K562 (cell line): ENCODE results near the gene CFAP410. TPM values are rescaled to one million over a fixed set of nuclear protein-coding genes. Genes with fewer than 3 reads are reported as not detected.

Source experiments
- BRF2 ChIP-seq: IDR thresholded peaks from 3 replicates; pipeline ENCODE4 v1.6.1; 2011; ENCODE audit warnings: borderline replicate concordance, mild to moderate bottlenecking; ENCODE audit not compliant: insufficient read length, insufficient read depth
- CEBPG ChIP-seq, 3 experiments: fragments of 200-800 bp in 1 of 3; sonication (Bioruptor generic) in 1 of 3; sonication (generic) in 1 of 3; formaldehyde crosslinking in 1 of 3; IDR thresholded peaks in 2 of 3; conservative IDR thresholded peaks in 1 of 3; 2 replicates each; pipeline versions ENCODE4 v1.6.1 to v1.8.0; 2016 to 2022; ENCODE audit warnings: missing compliant biosample characterization in 2 of 3, missing genetic modification characterization in 2 of 3, mild to moderate bottlenecking in 1 of 3, missing genetic modification reagents in 1 of 3
- FOXO4 ChIP-seq: fragments of 450-650 bp; formaldehyde crosslinking; IDR thresholded peaks from 2 replicates; pipeline ENCODE4 v1.4.0; 2020; ENCODE audit warnings: mild to moderate bottlenecking, moderate library complexity
- HSF4 ChIP-seq: fragments of 250-450 bp; sonication (Bioruptor Pico); IDR thresholded peaks from 2 replicates; pipeline ENCODE4 v2.1.2; 2022; ENCODE audit warnings: mild to moderate bottlenecking, moderate library complexity, borderline replicate concordance
- NFRKB ChIP-seq: fragments of 450-650 bp; IDR thresholded peaks from 2 replicates; pipeline ENCODE4 v1.6.1; 2016; ENCODE audit warnings: low read depth
- PURB ChIP-seq: sonication (generic); formaldehyde crosslinking; IDR thresholded peaks from 2 replicates; pipeline ENCODE4 v1.9.0; 2021; ENCODE audit warnings: low read depth, mild to moderate bottlenecking, missing genetic modification reagents
- RB1 ChIP-seq: fragments of 450-650 bp; IDR thresholded peaks from 2 replicates; pipeline ENCODE4 v1.6.1; 2017; ENCODE audit warnings: low read depth, mild to moderate bottlenecking
- SIN3A ChIP-seq, 2 experiments: fragments of 150-350 bp in 1 of 2; IDR thresholded peaks; 2 replicates each; pipeline ENCODE4 v1.6.1; 2011 to 2016; ENCODE audit warnings: borderline replicate concordance in 2 of 2, low read depth in 2 of 2, low read length in 2 of 2, mild to moderate bottlenecking in 2 of 2, moderate library complexity in 2 of 2; ENCODE audit not compliant: control insufficient read depth in 1 of 2
- TGIF2 ChIP-seq: sonication (generic); formaldehyde crosslinking; IDR thresholded peaks from 2 replicates; pipeline ENCODE4 v1.8.1; 2022; ENCODE audit warnings: mild to moderate bottlenecking, missing genetic modification reagents, moderate library complexity
- ZNF41 ChIP-seq: fragments of 250-450 bp; sonication (Bioruptor Pico); conservative IDR thresholded peaks from 2 replicates; pipeline ENCODE4 v1.4.0; 2020; ENCODE audit warnings: mild to moderate bottlenecking
- polyA plus RNA-seq, 8 experiments: library from polyadenylated mRNA; depleted of rRNA in 4 of 8; stranded (reverse) in 5 of 8; unstranded in 3 of 8; fragments of >200 nt; fragmentation: Nextera tagmentation in 2 of 8; fragmentation: Illumina TruSeq in 1 of 8; extraction: Ambion mirVana in 2 of 8; extraction: Trizol in 1 of 8; gene quantifications; 2 replicates each; pipeline versions ENCODE4 v1.2.1 to v1.2.3, GENCODE V29; 2011 to 2014; ENCODE audit warnings: inconsistent platforms in 1 of 8, missing spikeins in 1 of 8
- total RNA-seq, 7 experiments: library from RNA; depleted of rRNA in 6 of 7; stranded (reverse); fragments of >200 nt in 6 of 7; fragmentation: Illumina TruSeq in 2 of 7; extraction: Trizol in 2 of 7; gene quantifications; 2 replicates each; pipeline versions ENCODE4 v1.2.1 to v1.2.3, GENCODE V29; 2011 to 2021; ENCODE audit warnings: low replicate concordance in 1 of 7
- TF ChIP-seq, protein P1 (sequence below): fragments of 200-600 bp; sonication (generic); IDR thresholded peaks from one replicate; pipeline ENCODE4 v1.6.1; 2012; ENCODE audit warnings: mild to moderate bottlenecking, low read depth, low read length, inconsistent platforms

Gene CFAP410
- total and polyA plus RNA-seq, 9 of the 15 experiments (the other 6 are each of a cell fraction or from before 2014, with no cell fraction given): 0.07 to 17.3 (median 2.3) TPM

DNA sequence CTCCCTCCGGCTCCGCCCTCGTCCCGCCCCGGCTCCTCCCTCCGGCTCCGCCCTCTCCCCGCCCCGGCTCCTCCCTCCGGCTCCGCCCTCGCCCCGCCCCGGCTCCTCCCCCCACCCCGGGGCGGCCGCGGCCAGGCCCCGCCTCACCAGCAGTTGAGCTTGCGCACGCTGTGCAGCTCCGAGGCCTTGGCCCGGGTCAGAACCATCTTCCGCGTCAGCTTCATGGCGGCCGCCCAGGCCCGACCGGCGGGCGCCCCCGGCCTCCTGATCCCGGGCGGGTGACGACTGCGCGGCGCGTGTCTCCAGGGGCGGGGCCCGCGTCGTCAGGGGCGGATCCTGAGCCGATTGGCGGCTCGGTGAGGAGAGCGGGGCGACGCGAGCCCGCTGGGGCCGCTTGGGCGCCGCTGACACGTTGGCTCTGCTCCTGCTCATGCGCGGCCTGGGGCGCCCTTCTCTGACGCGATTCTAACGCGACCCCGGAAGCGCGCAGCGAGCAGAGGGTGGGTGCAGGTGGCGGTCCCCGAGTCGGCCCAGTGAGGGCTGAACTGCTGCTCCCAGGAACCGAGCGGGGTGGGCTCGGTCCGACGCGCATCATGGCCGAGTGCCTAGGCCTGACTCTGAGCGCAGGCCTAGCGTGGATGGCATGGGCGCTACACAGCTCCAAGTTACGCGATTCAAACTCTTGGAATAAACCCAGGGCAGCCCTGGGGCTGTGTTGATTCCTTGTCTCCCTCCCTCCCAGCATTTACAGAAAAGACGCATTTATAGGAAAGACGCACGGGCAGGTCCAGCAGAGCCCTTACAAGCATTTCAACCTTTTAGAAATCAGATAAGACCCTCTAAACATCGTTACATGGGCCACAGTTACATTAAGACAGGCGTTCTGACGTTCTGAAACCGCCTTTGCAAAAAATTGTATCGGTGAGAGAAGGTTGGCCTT is at the start of gene CFAP410 (continued):
- TF ChIP-seq BRF2 (no peak), NFRKB (peak; percentile 84), FOXO4 (CRISPR knock-in tag) (peak; percentile 59; the same call in 1 of the 2 replicates), SIN3A (IDR thresholded peaks at IDR 0.05; ENCODE audit: borderline replicate concordance in 2 of 2, control insufficient read depth in 1 of 2, low read depth in 2 of 2, low read length in 2 of 2) (peak; percentile 98 to 99), ZNF41 (no peak), CEBPG (CRISPR knock-in tag; IDR thresholded peaks at IDR 0.05) (0 out of 2 replicates have a peak, but pooled peaks have one; percentile 24), CEBPG (tag; conservative IDR thresholded peaks at IDR 0.05 in 1 of 2, IDR thresholded peaks at IDR 0.05 in 1 of 2) (no peak), RB1 (peak; percentile 94), PURB (CRISPR knock-in tag) (no peak), HSF4 (CRISPR knock-in tag) (no peak), TGIF2 (CRISPR knock-in tag) (no peak; the same call in 1 of the 2 replicates)
- TF ChIP-seq, protein P1, sequence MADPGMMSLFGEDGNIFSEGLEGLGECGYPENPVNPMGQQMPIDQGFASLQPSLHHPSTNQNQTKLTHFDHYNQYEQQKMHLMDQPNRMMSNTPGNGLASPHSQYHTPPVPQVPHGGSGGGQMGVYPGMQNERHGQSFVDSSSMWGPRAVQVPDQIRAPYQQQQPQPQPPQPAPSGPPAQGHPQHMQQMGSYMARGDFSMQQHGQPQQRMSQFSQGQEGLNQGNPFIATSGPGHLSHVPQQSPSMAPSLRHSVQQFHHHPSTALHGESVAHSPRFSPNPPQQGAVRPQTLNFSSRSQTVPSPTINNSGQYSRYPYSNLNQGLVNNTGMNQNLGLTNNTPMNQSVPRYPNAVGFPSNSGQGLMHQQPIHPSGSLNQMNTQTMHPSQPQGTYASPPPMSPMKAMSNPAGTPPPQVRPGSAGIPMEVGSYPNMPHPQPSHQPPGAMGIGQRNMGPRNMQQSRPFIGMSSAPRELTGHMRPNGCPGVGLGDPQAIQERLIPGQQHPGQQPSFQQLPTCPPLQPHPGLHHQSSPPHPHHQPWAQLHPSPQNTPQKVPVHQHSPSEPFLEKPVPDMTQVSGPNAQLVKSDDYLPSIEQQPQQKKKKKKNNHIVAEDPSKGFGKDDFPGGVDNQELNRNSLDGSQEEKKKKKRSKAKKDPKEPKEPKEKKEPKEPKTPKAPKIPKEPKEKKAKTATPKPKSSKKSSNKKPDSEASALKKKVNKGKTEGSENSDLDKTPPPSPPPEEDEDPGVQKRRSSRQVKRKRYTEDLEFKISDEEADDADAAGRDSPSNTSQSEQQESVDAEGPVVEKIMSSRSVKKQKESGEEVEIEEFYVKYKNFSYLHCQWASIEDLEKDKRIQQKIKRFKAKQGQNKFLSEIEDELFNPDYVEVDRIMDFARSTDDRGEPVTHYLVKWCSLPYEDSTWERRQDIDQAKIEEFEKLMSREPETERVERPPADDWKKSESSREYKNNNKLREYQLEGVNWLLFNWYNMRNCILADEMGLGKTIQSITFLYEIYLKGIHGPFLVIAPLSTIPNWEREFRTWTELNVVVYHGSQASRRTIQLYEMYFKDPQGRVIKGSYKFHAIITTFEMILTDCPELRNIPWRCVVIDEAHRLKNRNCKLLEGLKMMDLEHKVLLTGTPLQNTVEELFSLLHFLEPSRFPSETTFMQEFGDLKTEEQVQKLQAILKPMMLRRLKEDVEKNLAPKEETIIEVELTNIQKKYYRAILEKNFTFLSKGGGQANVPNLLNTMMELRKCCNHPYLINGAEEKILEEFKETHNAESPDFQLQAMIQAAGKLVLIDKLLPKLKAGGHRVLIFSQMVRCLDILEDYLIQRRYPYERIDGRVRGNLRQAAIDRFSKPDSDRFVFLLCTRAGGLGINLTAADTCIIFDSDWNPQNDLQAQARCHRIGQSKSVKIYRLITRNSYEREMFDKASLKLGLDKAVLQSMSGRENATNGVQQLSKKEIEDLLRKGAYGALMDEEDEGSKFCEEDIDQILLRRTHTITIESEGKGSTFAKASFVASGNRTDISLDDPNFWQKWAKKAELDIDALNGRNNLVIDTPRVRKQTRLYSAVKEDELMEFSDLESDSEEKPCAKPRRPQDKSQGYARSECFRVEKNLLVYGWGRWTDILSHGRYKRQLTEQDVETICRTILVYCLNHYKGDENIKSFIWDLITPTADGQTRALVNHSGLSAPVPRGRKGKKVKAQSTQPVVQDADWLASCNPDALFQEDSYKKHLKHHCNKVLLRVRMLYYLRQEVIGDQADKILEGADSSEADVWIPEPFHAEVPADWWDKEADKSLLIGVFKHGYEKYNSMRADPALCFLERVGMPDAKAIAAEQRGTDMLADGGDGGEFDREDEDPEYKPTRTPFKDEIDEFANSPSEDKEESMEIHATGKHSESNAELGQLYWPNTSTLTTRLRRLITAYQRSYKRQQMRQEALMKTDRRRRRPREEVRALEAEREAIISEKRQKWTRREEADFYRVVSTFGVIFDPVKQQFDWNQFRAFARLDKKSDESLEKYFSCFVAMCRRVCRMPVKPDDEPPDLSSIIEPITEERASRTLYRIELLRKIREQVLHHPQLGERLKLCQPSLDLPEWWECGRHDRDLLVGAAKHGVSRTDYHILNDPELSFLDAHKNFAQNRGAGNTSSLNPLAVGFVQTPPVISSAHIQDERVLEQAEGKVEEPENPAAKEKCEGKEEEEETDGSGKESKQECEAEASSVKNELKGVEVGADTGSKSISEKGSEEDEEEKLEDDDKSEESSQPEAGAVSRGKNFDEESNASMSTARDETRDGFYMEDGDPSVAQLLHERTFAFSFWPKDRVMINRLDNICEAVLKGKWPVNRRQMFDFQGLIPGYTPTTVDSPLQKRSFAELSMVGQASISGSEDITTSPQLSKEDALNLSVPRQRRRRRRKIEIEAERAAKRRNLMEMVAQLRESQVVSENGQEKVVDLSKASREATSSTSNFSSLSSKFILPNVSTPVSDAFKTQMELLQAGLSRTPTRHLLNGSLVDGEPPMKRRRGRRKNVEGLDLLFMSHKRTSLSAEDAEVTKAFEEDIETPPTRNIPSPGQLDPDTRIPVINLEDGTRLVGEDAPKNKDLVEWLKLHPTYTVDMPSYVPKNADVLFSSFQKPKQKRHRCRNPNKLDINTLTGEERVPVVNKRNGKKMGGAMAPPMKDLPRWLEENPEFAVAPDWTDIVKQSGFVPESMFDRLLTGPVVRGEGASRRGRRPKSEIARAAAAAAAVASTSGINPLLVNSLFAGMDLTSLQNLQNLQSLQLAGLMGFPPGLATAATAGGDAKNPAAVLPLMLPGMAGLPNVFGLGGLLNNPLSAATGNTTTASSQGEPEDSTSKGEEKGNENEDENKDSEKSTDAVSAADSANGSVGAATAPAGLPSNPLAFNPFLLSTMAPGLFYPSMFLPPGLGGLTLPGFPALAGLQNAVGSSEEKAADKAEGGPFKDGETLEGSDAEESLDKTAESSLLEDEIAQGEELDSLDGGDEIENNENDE: no peak
